ENCODE results near the gene CAPZB. TPM values are rescaled to one million over a fixed set of nuclear protein-coding genes. Genes with fewer than 3 reads are reported as not detected.

Gene CAPZB
- total and polyA plus RNA-seq, 2 donors (not counting 3 experiments of a cell fraction or from before 2014, with no cell fraction given) = 196 to 347 TPM

DNA sequence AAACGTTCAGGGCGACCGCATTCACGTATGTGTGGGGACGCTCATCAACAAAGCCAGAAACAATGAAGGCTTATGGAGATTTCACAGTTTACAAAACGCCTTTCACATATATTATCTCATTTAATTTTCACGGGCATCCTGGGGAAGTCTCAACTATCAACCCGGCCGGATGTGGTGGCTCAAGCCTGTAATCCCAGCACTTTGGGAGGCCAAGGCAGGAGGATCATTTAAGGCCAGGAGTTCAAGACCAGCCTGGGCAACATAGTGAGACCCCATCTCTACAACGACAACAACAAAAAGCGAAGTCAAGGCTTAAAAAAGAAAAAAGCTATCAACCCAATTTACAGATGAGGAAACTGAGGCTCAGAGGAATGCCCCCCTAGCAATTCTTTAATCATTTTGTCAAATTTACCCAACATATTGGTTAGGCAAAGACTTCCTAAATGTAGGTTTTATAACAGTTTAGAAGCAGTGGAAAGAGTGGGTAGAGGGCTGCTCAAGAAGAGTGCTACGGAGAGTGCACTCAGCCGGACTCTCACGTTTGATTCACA, 144.9 kb downstream of the CAPZB start:
- Histone ChIP-seq H3K4me2 (ENCODE audit: insufficient read depth, low read length) (no peak overlapping the region), H2AFZ (ENCODE audit: low read depth, low read length) (no peak overlapping the region), H3K4me3 (replicated peaks in 1 of 3; ENCODE audit: insufficient read depth in 1 of 3, low read depth in 1 of 3, low read length in 3 of 3) (no peak overlapping the region), H3K9ac (replicated peaks; ENCODE audit: extremely low read depth, insufficient read depth, low read length) (no peak overlapping the region), H3K36me3 (ENCODE audit: control insufficient read depth in 2 of 2, extremely low read depth in 1 of 2, insufficient read depth in 2 of 2, low read length in 2 of 2) (peaks cover 3 to 40% of the 10 kb centered on the region in 2 experiments), H3K9me1 (replicated peaks; ENCODE audit: control insufficient read depth, extremely low read depth, insufficient read depth, low read length) (no peaks in the 10 kb centered on the region), H3K9me3 (replicated peaks; ENCODE audit: control insufficient read depth, insufficient read depth, low read length) (no peaks in the 10 kb centered on the region), H4K20me1 (replicated peaks; ENCODE audit: control insufficient read depth, extremely low read depth, insufficient read depth, low read length) (no peaks in the 10 kb centered on the region), H3K27ac (ENCODE audit: insufficient read depth, low read depth, low read length) (no peak overlapping the region), H3K79me2 (ENCODE audit: control insufficient read depth, insufficient read depth, low read length) (no peaks in the 10 kb centered on the region), H3K27me3 (ENCODE audit: control insufficient read depth in 2 of 2, insufficient read depth in 2 of 2, low read length in 2 of 2) (no peaks in the 10 kb centered on the region), H3K4me1 (ENCODE audit: control insufficient read depth, extremely low read depth, insufficient read depth, low read length) (peaks cover 4% of the 10 kb centered on the region)
- DNase-seq (ENCODE audit: low read depth, low spot score) = no peak
- POLR2A ChIA-PET = no interaction called here
- no TSS peak for BruUV-seq (replicated peaks)
- no peak for FAIRE-seq
- CTCF ChIA-PET = interaction anchor here (0.6 to 1.7 kb wide), 4 partner anchors 14 to 311 kb away, joined by 3 to 6 read pairs (median 5); partner anchors contain the start of genes EMC1 and MRTO4
- TF ChIP-seq MYC (IDR thresholded peaks at IDR 0.05; ENCODE audit: low read depth, low read length) (no peak), GATA2 (IDR thresholded peaks at IDR 0.05; ENCODE audit: insufficient read depth, insufficient read length, low read depth, low read length) (no peak), POLR2AphosphoS5 (IDR thresholded peaks at IDR 0.05; ENCODE audit: insufficient read depth, low read depth, low read length) (no peak), CTCF (IDR thresholded peaks at IDR 0.05; ENCODE audit: extremely low read depth in 1 of 2, insufficient read depth in 1 of 2, low read depth in 1 of 2, low read length in 2 of 2) (no peak), FOS (IDR thresholded peaks at IDR 0.05; ENCODE audit: borderline replicate concordance, insufficient read depth, low read length) (no peak), POLR2A (IDR thresholded peaks at IDR 0.05; ENCODE audit: low read depth, low read length) (no peak), EZH2 (IDR thresholded peaks at IDR 0.05; ENCODE audit: borderline replicate concordance, low read depth, low read length, severe bottlenecking) (no peak), JUN (IDR thresholded peaks at IDR 0.05; ENCODE audit: borderline replicate concordance, insufficient read depth, insufficient read length, low read depth) (no peak)
- TF ChIP-seq, protein P1, sequence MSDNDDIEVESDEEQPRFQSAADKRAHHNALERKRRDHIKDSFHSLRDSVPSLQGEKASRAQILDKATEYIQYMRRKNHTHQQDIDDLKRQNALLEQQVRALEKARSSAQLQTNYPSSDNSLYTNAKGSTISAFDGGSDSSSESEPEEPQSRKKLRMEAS (IDR thresholded peaks at IDR 0.05; ENCODE audit: insufficient read depth, insufficient read length) = no peak
- intact Hi-C loops (cut with micrococcal nuclease) (loop anchor here (2.0 to 5.0 kb wide), 3 partner anchors 72 to 147 kb away; partner anchors contain the start of genes CAPZB, EMC1 and MRTO4), dilution Hi-C loops (cut with MboI; ENCODE audit: extremely low pct_ligation_motif_present, low sequenced_read_pairs) (no loop called here)
